ENCODE results near the gene B3GALT5.

The B3GALT5 gene

DNA sequence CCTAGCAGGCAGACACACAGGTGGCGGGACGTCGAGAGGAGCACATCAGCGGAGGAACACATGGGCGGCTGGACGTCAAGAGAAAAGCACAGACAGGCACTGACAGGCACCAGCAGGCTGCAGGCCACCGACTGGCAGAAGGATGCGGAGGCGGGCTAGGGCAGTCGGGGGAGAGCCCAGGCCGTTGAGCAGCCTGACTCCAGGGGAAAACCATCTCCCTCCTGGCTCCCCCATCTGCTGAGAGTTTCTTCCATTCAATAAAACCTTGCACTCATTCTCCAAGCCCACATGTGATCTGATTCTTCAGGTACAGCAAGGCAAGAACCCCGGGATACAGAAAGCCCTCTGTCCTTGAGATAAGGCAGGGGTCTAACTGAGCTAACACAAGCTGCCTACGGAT is 25.5 kb downstream of the B3GALT5 start:
- in situ Hi-C loops (cut with MboI; ENCODE audit: low pct_unique_long_range_greater_than_20kb, low sequenced_read_pairs), result no loop called here
- DNase-seq, result no peak

DNA sequence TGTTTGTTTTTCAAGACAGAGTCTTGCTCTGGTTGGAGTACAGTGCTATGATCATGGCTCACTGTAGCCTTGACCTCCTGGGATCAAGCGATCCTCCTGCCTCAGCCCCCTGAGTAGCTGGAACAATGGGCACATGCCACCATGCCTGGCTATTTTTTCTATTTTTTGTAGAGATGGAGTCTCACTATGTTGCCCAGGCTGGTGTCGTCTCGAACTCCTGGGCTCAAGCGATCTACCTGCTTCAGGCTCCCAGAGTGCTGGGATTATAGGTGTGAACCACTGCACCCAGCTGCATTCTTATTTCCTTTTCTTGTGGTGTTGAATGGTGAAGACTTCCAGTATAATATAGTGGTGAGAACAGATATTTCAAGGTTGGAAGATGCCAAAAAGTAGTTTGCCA is 28.0 kb downstream of the B3GALT5 start:
- DNase-seq, result no peak
- in situ Hi-C loops (cut with MboI; ENCODE audit: low pct_unique_long_range_greater_than_20kb, low sequenced_read_pairs), result no loop called here

DNA sequence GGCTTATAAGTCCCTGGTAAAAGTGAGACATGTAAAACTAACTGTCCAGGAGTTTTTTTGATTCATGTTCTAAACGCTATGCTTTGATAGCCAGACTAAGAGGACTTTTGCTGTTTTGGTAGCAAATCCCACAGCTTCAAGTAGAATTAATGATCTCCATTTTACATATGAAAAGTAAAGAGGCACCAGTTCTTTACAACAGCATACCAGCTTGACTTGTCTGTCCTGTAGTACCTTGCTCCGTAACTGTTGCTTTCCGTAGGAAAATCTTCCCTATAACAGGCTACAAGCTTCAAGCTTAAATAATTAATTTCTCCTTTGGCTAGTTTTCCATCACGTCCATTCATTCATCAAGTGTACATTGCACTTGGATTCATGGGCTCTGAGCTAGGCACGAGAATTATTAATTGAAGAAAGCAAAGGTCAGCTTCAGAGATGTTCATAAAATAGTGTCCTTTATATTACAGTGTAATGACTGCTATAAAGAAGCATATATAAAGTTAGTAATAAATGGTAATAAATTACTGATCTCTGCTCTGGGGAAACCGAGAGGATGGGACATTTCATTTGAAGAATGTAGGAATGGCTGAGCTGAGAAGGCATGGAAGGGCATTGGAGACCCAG is 29.2 kb downstream of the B3GALT5 start:
- no peak for DNase-seq
- in situ Hi-C loops (cut with MboI; ENCODE audit: low pct_unique_long_range_greater_than_20kb, low sequenced_read_pairs), result no loop called here

DNA sequence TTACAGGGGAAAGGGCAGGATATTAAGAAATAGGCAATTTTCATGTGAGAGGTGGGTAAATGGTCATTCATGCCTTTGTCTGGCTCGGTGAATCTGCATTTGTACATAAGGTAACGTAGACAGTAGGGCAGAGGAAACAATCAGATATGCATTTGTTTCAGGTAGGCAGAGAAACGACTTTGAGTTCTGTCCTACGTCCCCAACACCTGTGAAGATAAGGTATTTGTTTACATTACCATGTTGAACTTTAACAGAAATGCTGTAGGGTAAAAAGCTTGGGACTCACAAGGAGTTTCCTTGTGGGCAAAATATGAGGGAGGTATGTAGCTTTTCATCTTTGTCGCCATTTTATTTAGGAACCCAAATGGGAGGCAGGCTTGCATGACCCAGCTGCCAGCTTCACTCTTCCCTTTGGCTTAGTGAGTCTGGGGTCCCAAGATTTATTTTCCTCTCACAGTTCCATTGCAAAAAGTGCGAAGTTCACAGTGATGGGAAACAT is 31.4 kb downstream of the B3GALT5 start:
- no peak for DNase-seq
- in situ Hi-C loops (cut with MboI; ENCODE audit: low pct_unique_long_range_greater_than_20kb, low sequenced_read_pairs), result no loop called here

- in situ Hi-C loops (cut with MboI; ENCODE audit: low pct_unique_long_range_greater_than_20kb, low sequenced_read_pairs), result no loop called here
- no peak for DNase-seq
Measured at GRCh38 chr21:39645331-39645730, 32.6 kb downstream of the B3GALT5 start.

GRCh38 chr21:39647476-39647875 is 34.7 kb downstream of the B3GALT5 start:
- DNase-seq, result no peak
- in situ Hi-C loops (cut with MboI; ENCODE audit: low pct_unique_long_range_greater_than_20kb, low sequenced_read_pairs), result no loop called here

DNA sequence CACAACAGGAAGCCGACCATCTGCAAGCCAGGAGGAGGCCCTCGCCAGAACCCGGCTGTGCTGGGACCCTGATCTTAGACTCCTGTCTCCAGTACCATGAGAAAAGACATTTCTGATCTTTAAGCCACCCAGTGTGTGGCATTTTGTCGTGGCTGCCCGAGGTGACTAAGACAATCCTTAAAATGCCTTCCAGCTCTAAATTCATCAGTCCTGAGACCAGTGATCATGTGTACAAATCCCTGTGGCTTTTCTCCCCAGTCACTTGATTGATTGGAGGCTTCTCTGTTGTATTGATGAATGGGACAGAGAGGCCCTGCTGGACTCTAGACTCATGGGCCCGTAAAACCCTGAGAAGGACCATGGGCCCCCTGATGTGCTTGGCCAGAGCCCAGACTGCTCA is 36.1 kb downstream of the B3GALT5 start:
- no peak for DNase-seq

GRCh38 chr21:39649526-39649925 is 36.8 kb downstream of the B3GALT5 start:
- in situ Hi-C loops (cut with MboI; ENCODE audit: low pct_unique_long_range_greater_than_20kb, low sequenced_read_pairs), result no loop called here
- no peak for DNase-seq

More for the DNA sequence above, 36.1 kb downstream of the B3GALT5 start:
- in situ Hi-C loops (cut with MboI; ENCODE audit: low pct_unique_long_range_greater_than_20kb, low sequenced_read_pairs), result no loop called here

GRCh38 chr21:39650306-39650705 is 37.6 kb downstream of the B3GALT5 start:
- no peak for DNase-seq
- in situ Hi-C loops (cut with MboI; ENCODE audit: low pct_unique_long_range_greater_than_20kb, low sequenced_read_pairs), result no loop called here

- in situ Hi-C loops (cut with MboI; ENCODE audit: low pct_unique_long_range_greater_than_20kb, low sequenced_read_pairs), result no loop called here
- no peak for DNase-seq
Measured at GRCh38 chr21:39650801-39651200, 38.1 kb downstream of the B3GALT5 start.

DNA sequence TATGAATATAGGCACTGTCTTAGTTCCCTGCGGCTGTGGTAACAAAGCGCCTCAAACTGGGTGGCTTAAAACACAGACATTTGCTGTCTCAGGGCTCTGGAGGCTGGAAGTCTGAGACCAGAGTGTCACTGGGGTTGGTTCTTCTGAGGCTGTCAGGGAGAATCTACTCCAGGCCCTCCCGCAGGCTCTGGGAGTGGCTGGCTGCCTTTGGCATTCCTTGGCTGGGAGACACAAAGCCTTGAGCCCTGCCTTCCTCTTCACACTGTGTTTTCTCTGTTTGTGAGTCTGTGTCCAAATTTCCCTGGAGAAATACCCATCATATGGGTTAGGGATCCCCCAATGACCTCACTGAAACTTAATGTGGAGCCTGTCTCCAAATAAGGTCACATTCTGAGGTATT is 38.5 kb downstream of the B3GALT5 start:
- no peak for DNase-seq
- in situ Hi-C loops (cut with MboI; ENCODE audit: low pct_unique_long_range_greater_than_20kb, low sequenced_read_pairs), result no loop called here

GRCh38 chr21:39654951-39655350 is 42.2 kb downstream of the B3GALT5 start:
- in situ Hi-C loops (cut with MboI; ENCODE audit: low pct_unique_long_range_greater_than_20kb, low sequenced_read_pairs), result no loop called here
- no peak for DNase-seq

DNA sequence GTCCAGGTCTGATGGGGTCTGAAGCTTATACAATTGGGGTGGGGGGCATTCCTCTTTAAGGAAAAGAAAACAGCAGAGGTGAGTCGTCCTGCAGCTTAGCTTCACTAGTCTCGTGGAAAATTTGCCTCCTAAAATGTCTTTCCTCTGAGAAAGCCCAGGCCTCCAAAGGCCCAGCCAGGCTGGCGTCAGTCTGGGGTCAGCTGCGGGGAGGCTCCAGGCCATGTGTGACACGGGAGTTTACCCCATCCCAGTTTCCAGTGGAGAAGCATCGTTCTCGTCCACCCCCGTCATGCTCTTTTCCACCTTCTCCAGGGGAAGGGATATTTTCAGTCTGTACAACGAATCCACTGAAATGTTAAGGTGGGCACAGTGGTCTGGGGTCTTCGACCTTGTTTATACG is 42.8 kb downstream of the B3GALT5 start:
- no peak for DNase-seq
- in situ Hi-C loops (cut with MboI; ENCODE audit: low pct_unique_long_range_greater_than_20kb, low sequenced_read_pairs), result no loop called here

- DNase-seq, result no peak
- in situ Hi-C loops (cut with MboI; ENCODE audit: low pct_unique_long_range_greater_than_20kb, low sequenced_read_pairs), result no loop called here
Measured at GRCh38 chr21:39656209-39656608, 43.5 kb downstream of the B3GALT5 start.

DNA sequence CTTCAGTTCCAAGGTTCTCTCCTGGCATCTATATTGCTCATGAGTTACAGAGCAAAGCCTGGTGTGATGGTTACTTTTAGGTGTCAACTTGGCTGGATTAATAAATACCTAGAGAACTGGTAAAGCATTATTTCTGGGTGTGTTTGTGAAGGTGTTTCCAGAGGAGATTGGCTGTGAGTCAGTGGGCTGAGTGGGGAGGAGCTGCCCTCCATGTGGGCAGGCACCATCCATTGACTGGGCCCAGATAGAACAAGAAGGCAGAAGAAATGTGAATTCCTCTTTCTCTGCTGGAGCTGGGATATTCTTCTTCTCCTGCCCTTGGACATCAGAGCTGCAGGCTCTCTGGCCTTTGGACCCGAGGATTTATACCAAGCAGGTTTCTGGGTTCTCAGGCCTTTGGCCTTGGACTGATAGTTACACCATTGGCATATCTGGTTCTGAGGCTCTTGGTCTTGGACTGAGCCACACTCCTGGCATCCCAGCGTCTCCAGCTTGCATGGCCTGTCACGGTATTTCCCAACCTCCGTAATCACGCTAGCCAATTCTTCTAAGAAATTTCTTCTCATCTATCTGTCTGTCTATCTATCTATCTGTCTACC is 44.5 kb downstream of the B3GALT5 start:
- in situ Hi-C loops (cut with MboI; ENCODE audit: low pct_unique_long_range_greater_than_20kb, low sequenced_read_pairs), result no loop called here
- DNase-seq, result no peak

DNA sequence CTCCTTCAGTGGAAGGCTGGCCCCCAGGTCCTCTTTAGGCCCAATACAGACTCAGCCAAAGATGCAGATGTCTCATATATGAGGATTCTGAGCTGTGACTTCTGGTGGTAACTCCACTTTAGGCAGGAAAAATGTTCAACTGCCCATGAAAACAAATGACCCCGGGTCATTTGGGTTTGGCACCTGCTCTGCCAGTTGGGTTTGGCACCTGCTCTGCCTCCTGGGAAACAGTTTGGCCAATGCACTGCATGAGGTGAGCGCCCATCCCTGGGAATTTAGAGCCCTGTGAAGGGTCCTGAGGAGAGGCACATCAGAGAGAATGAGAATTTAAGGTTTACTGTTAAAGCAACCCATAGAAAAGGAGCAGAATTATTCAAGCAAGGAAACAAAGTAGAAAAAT is 45.3 kb downstream of the B3GALT5 start:
- in situ Hi-C loops (cut with MboI; ENCODE audit: low pct_unique_long_range_greater_than_20kb, low sequenced_read_pairs), result no loop called here
- DNase-seq, result no peak

DNA sequence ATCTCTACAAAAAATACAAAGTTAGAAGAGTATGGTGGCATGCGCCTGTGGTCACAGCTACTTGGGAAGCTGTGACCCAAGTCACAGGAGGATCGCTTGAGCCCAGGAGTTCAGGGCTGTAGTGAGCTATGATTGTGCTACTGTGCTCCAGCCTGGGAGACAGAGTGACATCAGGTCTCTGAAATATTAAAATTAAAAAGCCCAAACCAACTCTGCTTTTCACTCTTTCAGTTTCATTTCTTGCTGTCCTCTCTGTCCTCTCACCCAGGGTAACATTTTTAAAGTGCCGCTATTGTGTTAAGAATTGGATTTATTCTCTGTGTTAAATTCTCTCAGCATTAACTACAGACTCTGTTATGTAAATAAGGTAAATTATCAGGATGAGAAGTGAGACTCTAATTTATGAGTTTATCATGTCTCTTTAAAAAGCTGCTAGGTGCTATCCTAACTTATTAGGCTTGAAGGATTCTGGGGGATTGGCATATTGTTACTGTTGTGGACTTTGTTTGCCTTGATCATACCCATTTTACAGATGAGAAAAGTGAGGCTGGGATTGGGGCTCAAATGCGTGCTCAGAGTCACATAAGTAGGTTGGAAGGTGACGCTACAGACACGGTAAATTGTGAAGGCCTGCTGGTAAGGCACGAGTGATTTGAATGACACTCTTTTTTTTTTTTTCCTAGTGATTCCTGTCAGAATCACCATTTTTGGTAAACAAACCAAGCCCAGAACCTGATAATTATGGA is 46.5 kb downstream of the B3GALT5 start:
- in situ Hi-C loops (cut with MboI; ENCODE audit: low pct_unique_long_range_greater_than_20kb, low sequenced_read_pairs), result no loop called here
- DNase-seq, result no peak

DNA sequence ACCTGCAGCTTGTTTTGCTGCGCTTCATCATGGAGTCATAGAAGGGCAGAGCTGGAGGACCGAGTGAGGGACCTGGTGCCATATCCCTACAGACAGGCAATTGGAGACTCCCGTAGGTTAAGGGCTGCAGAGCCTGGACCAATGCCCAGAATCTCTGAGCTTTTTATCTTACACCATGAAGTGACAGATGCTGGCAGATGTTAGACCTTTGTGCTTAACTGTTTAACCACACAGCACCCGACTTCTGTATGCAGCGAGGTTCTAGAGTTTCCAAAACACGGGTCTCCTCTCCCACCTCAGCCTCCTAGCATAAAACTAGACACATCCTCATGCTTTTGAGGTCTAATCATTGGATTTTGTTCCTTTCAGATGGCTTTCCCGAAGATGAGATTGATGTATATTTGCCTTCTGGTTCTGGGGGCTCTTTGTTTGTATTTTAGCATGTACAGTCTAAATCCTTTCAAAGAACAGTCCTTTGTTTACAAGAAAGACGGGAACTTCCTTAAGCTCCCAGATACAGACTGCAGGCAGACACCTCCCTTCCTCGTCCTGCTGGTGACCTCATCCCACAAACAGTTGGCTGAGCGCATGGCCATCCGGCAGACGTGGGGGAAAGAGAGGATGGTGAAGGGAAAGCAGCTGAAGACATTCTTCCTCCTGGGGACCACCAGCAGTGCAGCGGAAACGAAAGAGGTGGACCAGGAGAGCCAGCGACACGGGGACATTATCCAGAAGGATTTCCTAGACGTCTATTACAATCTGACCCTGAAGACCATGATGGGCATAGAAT is 47.6 kb downstream of the B3GALT5 start:
- DNase-seq, result no peak
- in situ Hi-C loops (cut with MboI; ENCODE audit: low pct_unique_long_range_greater_than_20kb, low sequenced_read_pairs), result no loop called here

GRCh38 chr21:39661121-39661520 is 48.4 kb downstream of the B3GALT5 start:
- no peak for DNase-seq
- in situ Hi-C loops (cut with MboI; ENCODE audit: low pct_unique_long_range_greater_than_20kb, low sequenced_read_pairs), result no loop called here

DNA sequence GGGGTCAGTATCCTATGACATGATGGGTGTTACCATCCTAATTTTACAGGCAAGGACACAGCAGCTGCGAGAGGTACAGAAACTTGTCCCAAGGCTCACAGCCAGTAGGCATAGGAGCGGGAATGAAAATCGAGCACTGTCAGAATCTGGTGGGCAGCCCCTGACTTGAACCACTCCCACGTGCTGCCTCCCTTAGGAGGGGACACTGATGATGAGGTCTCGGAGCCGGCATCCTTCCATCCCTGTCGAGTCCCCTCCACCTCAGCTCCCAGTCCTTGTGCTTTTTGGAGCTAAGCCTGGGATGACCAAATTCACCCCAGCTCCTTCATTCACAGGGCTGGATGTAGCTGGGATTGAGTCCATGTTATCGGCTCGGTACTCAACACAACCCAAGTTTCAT is 49.0 kb downstream of the B3GALT5 start:
- no peak for DNase-seq
- in situ Hi-C loops (cut with MboI; ENCODE audit: low pct_unique_long_range_greater_than_20kb, low sequenced_read_pairs), result no loop called here
